HG03139 (cell line): ENCODE measurements around the gene RPRML.
"Not testable (repeated sequence)": the region's sequence is repeated elsewhere in the genome, so short reads cannot be mapped to it uniquely, and the experiment has no call there.

Source experiments
- ATAC-seq: cut with Tn5 transposase; IDR thresholded peaks from one replicate; pipeline ENCODE4 v1.9.1; 2021; ENCODE audit not compliant: unreplicated experiment

The RPRML gene

DNA sequence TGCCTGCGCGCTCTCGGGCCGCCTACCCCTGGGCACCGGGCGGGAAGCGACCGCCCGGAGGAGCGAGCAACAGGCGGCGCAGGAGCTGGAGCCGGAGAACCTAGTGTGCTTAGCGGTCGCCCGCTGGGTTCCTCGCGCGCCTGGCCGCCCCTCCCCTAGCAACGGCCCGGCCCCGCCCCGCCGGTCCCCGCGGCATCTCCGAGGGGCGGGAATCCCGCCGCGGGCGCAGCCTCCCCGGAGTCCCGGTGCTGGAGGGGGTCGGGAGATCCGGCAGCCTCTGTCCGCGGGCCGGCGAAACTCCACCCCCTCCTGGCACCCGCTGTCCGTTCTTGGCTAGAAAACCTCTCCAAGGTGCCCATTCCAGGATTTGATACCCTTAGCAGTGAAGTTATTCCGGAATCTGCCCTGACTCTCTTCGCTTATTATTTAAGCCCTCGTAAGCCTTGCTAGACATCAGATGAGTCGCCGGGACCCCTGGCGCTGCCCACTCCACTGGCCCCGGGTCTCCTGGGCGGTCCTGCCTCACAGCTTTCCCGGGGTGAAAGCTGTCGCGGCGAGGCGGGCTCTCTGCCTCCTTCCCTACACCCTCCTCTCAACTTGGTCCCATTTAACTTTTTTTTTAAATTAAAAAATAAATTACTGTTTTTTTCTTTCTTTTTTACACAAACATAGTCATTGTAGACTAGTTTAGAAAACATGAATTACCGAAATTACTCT, at the start of gene RPRML:
Gene RPRML, minus strand, starts transcription at position 107 of the 717 bp plus-strand sequence. CDS start 246 bp downstream, outside the sequence.
- ATAC-seq: no peak

DNA sequence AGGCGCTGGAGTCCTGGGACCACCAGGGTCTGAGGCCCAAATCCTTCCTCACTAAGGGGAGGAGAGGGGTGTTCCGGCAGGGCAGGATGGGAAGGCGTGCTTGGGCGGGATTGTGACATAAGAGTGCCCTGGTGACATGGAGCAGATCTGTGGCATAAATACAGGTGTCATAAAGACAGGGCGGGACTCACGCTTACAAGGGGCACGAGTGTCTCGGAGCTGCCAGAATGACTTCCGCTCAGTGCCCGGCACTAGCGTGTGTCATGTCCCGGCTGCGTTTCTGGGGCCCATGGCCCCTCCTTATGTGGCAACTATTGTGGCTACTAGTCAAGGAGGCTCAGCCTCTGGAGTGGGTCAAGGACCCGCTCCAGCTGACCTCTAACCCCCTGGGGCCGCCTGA, 37.9 kb upstream of the RPRML start:
- ATAC-seq: not testable (repeated sequence)

DNA sequence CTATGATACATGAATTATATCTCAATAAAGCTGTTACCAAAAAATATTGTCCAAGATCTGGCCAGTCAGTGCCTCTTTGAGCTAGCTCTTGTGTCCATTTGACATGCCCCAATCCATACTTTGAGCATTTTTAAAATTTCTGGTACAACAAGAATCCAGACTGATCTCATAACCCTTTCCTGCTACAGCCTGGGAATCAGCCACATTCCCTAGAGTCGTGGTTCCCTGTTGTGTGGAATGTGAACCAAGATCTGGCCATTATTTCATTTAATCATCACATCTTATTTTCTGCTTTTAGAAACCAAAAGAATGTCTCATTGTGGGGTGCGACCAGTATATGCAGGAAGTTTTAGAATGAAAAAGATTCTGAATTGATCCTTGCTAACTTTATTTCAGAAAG, 34.3 kb upstream of the RPRML start:
- no peak for ATAC-seq

- no peak for ATAC-seq
These were observed 33.4 kb upstream of the RPRML start for GRCh38 chr17:47012457-47012856.

GRCh38 chr17:47009759-47010594, 30.9 kb upstream of the RPRML start:
- no peak for ATAC-seq

DNA sequence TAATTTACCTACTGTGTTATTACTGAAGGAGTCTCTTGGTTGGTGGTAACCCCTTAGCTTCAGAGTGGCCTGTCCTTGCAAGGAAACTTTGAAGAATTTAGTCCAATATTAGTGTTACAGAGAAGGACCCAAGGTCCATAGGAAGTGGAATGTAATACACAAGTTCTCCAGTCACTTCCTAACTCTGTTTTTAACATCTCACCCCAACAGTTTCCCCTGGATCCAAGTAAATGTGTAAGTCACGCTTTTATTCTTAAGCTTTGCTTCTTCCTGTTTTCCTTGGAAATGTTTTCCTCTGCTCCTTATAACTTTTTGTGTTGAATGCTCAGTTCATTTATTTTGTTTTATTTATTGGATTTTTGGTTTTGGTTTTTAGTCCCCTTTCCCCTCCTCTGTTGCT, 25.9 kb upstream of the RPRML start:
- no peak for ATAC-seq

- ATAC-seq: not testable (repeated sequence)
These were observed 24.8 kb upstream of the RPRML start for GRCh38 chr17:47003864-47004263.

GRCh38 chr17:46995841-46996571, 17.0 kb upstream of the RPRML start:
- ATAC-seq: no peak

DNA sequence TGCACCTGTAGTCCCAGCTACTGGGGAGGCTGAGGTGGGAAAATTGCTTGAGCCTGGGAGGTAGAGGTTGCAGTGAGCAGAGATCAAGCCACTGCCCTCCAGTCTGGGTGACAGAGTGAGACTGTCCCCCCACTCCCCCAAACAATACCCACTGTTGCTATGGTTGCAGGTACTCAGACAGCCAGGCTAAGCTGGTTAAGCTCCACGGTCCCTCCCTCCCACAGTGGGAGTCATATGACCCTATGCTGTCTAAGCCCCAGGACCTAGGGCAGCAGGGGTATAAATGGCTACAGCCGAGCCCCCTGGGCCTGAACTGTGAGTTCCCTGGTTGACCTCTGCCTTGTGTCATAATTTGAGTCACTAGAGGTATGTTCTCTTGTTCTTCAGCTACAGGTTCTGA, 15.9 kb upstream of the RPRML start:
- ATAC-seq: no peak

- ATAC-seq: no peak
These were observed 12.6 kb upstream of the RPRML start for GRCh38 chr17:46991617-46992016.

DNA sequence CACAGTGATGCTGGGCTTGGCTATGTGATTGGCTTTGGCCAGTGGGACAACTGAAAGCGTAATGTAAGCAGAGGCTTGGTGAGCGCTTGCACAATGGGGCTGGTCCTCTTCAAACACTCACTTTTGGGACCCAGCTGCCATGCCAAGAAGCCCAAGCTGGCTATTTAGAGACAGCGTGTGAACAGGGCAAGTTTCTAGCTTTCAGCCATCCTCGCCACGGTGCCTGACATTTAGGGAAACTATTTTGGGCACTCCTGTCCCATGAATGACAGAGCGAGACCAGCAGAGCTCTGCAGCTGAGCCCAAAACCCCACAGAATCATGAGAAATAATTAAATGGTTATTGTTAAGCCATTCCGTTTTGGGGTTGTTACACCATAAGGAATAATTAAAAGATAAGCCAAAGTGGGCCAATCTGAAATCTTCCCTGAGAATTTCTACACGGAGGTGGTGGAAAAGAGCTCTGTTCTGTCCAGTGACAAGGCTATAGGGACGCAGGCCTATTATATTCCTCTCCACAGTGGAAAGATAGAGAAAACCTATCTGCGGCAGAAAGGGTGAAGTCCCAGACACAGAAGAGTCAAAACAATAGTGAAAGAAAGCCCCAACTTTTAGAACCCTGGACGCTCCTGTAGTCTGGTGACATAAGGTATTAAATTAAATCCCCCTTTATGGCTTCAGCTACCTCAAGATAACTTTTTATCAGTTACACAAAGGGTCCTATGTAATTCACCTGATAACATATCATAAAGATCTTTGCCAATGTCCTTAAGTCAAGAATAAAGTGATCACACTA, 10.8 kb upstream of the RPRML start:
- ATAC-seq: no peak

GRCh38 chr17:46987927-46988326, 8.9 kb upstream of the RPRML start:
- ATAC-seq: not testable (repeated sequence)

DNA sequence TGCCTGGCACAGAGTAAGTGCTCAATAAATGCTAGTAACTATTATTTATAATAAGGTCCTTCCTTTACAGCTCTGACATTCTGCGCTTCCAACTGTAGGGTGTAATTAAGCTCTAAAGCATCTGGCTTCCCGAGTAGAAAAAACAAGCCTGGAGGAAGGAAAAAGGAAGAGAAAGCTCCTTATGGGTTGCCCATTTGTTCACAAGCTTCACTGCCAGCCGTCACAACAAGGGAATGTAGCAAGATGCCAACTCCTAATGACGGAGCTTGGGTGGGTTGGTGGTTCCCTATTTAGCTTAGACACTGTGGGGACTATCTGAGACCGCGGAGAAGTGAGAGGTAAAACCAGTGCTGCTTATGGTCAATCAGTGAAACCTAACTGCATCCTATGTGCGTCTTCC, 7.3 kb upstream of the RPRML start:
- no peak for ATAC-seq

DNA sequence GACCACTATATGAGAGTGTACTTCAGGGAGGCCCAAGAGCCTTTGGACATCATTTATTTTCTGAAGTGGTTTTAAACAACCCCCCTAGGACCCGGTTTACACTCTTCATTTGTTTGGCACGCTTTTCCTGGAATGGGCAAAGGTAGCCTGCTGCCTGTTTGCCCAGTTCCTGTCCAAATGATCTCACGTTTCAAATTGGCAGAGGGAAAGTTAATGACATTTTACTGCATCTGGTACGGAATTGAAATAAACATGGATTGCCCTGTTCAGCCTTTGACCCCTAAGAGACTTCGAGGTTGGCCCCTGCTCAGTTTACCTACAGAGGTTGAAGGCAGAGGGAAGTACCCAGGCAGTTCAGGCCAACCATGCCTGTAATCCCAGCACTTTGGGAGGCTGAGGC, 5.8 kb upstream of the RPRML start:
- ATAC-seq: no peak

DNA sequence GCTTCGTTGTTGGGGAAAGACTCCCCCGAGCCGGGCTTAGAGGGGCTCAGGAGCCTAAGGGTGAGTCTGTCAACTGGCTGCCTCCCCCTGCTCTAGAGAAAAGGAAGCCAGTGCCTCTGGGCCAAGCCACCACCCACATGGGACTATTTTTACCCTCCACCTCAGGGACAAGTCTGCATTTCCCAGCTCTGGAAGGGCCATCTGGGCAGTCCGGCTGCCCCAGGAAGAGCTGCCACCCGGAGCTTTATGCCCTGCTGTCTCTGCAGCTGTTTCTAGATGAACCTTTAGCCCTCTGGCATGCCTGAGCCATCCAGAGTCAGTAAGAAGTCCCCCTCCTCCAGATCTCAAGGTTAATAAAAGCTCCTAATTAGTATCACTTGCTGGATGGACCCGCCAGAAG, 5.3 kb upstream of the RPRML start:
- ATAC-seq: no peak

- no peak for ATAC-seq
These were observed 4.7 kb upstream of the RPRML start for GRCh38 chr17:46983782-46984181.

DNA sequence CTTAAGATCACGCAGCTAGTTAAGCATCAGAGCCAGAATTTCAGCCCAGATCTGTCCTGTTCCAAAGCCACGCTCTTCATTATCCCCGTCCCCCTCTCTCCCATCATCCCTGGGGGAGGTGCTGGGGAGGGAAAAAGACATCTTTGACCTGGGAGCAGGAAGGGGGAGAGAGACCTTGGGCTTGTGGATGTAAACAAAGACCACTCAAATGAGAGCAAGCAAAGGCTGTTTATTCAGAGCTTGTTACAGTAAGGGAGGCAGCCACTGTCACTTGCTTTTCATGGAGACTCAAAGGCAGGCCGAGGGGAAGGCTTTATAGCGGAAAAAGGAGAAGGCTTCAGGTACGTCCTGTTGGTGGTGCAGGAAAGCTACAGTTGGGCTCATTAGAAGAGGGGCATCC, 3.5 kb upstream of the RPRML start:
- ATAC-seq: no peak

GRCh38 chr17:46978489-46979146, 435 bp downstream of the RPRML start:
- ATAC-seq: no peak

- no peak for ATAC-seq
These were observed 1.1 kb downstream of the RPRML start for GRCh38 chr17:46977750-46978488.

- no peak for ATAC-seq
These were observed 1.7 kb downstream of the RPRML start for GRCh38 chr17:46977348-46977747.
